Gastrocnemius medialis (tissue), 4 donors: ENCODE results near the gene KMT2B.

Source experiments
- CTCF ChIP-seq, 5 experiments: fragments of 450-650 bp in 3 of 5; fragments of 200-600 bp in 2 of 5; sonication (generic) in 2 of 5; IDR thresholded peaks in 4 of 5; conservative IDR thresholded peaks in 1 of 5; 1 replicate in 4 of 5; 2 replicates in 1 of 5; pipeline ENCODE4 v1.5.1; 2016 to 2019; ENCODE audit warnings: antibody characterized with exemption in 5 of 5, mild to moderate bottlenecking in 3 of 5, moderate library complexity in 3 of 5
- POLR2A ChIP-seq, 2 donors: fragments of 450-650 bp; IDR thresholded peaks; one replicate each; pipeline ENCODE4 v1.6.1; 2017; ENCODE audit warnings: antibody characterized with exemption in 2 of 2, mild to moderate bottlenecking in 2 of 2, moderate library complexity in 2 of 2

DNA sequence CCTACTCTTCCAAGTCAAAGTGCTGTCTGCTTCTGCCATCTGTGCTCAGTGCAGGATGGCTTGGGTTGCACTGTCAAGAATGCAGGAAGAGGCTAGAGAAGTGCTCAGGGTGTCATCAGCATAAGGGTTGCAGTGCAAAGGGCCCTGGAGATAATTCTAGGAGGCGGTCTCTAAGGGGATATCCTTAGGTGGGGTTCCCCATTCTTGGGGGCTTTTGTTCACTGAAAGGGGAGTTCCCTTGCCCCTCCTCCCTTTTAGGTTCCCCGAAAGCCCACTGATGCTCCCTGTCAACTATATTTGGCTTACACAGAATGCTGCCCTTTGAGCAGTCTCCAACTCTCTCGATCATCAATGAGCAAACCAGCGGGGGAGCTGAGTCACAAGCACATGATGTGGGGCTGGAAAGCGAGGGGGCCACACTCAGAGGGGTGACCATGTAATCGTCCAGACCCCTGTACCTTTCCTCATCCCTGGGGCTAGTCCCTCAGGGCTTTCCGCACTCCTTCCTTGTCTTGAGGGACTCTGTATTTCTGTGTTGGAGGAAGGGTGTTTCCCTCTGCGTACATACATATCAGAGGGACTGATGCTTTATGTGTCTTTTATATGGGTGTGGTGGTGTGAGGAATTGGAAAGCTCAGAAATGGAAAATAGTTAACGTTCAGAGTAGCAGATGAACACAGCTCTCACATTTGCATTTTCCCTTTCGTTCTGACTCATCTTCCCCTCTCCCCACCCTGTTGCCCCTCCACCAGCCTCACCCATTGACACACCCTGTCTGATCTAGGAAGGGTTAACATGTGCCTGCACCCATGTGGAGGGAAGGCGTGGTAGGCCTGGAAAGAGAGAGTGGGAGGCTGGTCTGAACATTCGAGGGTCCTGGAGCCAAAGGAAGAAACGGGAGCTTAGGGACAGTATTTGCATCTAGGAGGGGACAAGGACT, 6.7 kb upstream of the KMT2B start:
- TF ChIP-seq CTCF (IDR thresholded peaks at IDR 0.05 in 4 of 5, conservative IDR thresholded peaks at IDR 0.05 in 1 of 5) (no peak), POLR2A (IDR thresholded peaks at IDR 0.05) (no peak)
